RPMI8226 (cell line): ENCODE results near the gene MAD2L2.
A peak's percentile ranks its signal among the peaks of the same experiment; 100 is the strongest.

Experiments used
- DNase-seq: peaks from one replicate; pipeline ENCODE4 v3.0.0-alpha.2; 2015

Gene MAD2L2

DNA sequence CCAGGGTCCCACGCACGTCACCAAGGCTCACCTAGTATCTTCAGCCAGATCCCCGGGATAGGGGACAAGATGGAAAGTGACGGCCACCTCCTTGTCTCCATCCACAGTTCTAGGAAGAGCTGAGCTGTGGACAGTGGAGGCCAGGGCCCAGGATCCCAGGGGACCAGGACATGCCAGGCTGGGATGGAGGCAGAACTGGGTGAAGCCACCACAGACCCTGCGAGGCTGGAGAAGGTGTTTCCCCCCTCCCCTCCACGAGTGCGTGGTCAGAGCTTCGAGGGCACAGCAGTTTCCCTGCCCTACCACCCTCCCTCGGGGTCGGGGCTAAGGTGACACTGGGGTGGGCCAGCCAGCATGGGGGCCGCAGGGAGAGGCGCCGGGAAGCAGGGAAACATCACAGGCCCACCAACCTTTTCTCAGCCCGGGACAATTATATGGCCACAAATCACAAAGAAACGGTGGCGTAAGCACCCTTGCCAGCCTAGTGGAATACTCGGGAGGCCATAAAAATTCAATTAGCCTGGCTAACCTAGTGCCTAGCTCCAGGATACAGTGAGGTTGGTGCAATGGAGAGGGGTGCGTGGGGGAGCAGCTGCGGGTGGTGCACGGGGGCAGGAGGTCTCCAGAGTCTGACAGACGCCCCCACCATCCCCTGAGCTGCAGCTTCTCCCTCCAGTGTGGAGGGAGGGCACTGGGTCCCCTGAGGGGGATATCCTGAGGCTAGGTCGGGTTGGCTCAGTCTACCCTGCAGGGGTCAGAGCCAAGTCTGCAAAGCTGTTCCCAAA, 23.9 kb upstream of the MAD2L2 start:
- DNase-seq: no peak

DNA sequence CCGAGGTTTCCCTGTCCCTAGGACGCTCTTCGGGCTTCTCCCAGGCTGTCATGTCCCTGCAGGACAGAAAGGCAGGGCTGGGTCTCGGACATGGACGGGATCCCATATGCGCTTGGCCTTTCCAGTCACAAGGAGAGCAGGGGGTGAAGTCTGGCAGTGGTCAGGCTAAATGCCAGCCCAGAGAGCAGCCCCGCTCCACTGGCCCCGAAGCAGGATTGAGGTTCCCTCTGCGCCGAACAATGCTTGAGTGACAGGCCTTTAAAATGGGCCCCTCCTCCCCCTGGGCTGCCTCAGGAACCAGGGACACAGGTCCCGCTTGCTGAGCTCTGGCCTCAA, 23.2 kb upstream of the MAD2L2 start:
- DNase-seq: no peak

DNA sequence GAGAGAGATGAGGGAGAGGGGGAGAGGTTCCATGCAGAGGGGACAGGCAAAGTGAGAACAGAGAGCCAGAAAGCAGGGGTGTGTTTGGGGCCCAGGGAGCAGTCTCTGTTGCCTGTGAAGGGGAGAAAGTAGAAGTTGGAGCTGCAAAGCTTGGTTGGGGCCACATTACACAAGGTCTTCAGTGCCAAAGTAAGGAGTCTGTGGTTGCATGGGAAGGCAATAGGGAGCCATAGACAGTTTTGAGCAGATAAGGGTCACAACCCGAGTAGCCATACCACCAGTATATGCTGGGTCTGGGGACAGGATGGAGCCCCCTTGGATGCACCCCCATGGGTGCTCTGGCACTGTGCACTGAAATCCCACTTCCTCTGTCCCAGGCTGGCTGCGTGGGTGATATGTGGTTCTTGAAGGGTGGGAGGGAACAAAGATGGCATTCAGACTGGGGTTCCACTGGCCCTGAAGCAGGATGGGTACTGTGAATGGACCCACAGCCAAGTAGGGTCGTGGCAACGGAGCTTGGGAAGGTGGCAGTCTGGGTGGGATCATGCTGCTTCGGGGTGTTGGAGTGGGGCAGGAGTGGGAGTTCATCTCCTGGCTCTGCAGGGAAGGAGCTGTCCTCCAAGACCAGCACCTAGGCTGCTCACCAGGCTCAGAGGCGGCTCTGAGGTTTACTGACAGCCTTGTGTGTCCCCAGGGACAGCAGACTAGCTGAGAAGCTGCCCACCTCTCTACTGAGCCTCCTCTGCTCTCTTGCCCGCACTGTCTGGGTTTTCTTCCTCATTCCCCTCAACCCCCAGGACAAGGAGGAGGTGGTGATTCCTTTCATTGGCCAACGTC, 22.6 kb upstream of the MAD2L2 start:
- DNase-seq: no peak

DNA sequence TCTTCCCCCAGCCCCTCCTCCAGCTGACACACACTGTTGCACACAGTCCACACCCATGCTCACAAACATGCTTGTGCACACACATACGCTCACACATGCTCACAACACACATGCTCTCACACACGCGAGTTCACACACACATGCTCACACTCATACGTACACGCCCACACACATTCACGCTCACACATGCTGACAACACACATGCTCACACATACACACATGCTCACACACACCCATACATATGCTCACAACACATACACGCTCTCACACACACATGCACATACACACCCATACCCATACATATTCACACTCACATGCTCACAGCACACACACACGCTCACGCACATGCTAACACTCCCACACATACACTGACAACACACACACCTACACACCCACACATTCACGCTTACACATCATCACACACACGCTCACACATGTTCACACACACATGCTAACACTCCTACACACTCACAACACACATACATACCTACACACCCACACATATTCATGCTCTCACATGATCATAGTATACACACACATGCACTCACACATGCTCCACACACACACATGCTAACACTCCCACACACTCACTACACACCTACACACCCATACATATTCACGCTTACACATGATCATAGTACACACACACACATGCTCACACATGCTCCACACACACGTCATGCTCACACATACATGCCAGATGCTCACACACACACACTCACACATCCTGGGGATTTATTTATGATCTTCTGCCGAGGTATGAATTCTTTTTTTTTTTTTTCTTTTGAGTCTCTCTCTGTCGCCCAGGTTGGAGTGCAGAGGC, 21.2 kb upstream of the MAD2L2 start:
- DNase-seq: no peak

DNA sequence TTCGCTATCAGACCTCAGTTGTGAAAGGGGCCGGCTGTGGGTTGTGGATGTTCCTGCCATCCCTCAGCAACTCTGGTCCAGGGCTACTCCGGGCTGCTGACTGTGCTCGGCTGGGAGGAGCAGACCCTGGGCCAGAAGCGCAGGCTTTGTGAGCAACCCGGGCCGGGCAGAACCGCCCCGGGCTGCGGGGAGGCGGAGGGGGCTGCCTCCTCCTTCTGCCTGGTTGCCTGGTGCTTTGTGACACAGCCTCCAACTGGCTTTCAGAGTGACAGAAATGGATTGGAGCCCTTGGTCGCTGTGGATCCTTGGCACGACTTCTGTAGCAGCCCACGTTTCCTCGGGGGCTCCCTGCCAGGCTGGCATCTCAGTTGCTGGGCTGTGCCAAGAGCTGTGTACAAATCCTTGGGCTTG, 20.6 kb upstream of the MAD2L2 start:
- DNase-seq: no peak

DNA sequence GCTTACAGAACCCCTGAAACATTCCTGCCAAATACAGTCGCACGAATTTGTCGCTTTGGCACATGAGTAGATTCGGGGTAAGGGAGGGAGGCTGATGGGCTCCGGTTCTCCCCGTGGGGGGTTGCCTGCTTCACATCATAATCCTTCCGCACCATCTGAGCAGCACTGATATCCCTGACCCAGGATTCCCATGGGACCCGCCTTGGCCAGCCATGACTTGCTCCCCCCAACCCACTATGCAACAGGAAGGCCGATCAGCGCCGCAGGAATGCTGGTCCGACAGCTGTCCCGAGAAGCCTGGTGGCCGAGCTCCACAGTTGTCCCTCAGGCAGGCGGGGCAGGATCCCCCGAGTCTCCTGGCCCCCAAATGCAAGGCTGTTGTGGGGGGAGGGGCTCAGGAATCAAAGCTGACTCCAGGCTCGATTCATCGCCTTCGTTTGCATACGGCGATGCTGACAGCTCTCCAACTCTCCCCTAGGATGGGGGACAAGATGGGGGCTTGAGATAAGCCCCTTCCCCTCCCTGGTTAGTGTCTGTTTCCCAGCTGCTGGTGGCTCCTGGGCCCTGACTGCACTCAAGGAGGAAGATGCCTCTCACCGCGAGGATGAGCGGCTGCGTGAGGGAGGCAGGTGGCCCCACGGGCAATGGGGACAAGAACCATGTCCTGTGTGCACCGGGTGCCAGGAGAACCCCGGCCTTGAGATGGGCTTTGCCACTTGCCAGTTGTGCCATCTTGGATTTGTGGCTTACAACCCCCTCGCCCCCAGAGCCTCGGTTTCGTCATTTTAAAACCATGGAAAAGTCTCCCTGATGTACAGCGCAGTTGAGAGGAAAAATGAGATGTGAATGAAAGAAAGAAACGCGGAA, 19.9 kb upstream of the MAD2L2 start:
- no peak for DNase-seq

DNA sequence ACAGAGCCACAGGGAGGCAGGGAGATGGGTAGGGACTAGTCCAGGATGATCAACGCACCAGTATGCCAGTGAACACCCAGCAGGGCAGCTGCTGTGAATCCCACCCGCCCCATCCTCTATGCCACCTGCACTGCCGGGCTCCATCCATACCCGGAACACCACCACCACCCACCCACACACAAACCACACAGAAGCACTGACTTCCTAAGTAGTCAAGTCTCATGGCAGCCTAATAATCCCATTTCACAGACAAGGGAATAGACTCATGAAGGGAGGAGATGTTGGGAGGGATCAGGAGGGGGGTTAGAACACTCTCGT, 16.9 kb upstream of the MAD2L2 start:
- DNase-seq: no peak

DNA sequence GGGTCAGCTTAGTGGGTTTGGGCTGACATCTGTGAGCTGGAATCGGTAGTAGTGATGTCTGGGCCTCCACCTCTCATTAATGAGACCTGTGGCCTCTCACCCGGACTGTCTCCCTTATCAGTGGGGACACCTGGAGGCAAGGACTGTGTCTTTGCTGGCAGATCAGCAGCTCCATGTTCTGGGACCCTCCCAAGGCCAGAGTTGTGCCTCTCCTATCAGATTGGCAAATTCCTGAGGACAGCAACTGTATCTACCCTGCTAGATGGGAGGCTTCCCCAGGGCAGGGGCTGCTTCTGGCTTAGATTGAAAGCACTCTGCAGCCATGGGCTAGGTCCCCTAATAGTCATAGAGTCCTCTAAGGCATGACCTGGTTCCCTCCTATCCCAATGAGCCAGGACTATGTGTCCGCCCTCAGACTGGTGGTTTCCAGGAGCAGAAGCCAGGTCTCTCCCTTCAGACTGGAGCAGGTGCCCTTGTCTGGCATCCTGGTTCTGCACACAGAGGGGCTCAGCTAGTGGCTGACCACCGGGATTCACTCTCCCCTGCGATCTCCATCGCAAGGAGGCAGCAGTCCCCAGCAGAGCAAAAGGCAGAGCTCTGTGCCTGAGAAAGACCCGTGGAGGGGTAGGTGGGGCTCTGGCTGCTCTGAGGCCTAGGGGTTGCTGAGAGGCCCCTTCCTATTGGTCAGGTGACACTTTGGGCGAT, 16.4 kb upstream of the MAD2L2 start:
- no peak for DNase-seq

DNA sequence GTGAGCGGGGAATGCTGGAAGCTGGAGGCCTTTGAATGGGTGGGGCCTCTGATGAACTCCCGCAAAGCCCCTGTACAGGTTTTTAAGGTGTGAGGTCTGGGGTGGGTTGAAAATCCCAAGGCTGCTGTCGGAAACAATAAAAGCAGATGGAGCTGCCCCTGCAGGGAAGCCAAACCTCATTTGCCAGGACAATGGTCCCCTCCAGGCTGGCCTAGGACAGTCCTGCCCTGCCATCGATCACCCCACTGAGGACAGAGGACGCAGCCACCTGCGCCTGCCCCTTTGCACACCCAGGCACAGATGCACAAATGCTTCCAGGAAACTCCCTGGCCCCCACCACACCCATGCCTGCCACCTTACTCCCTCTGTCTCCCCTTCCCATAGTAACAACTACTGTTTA, 14.9 kb upstream of the MAD2L2 start:
- DNase-seq: no peak

DNA sequence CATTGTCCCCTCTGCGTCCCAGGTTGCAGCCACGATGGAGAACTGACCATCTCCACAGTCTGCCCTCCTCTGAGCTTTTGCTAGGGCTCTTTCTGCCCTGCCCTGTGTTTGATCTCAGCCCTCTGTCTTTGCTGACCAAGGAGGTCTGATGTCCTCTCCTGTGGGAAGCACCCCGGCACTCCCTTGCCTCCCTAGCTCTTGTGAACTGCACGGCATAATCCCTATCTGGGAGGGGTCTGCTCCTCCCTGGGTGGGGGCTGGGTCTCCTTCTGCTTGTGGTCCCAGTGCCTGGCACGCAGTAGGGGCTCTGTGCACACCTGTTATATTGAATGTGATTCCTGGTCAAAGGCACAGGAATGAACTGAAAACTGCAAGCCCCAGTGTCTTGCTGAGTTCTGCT, 13.0 kb upstream of the MAD2L2 start:
- DNase-seq: no peak

DNA sequence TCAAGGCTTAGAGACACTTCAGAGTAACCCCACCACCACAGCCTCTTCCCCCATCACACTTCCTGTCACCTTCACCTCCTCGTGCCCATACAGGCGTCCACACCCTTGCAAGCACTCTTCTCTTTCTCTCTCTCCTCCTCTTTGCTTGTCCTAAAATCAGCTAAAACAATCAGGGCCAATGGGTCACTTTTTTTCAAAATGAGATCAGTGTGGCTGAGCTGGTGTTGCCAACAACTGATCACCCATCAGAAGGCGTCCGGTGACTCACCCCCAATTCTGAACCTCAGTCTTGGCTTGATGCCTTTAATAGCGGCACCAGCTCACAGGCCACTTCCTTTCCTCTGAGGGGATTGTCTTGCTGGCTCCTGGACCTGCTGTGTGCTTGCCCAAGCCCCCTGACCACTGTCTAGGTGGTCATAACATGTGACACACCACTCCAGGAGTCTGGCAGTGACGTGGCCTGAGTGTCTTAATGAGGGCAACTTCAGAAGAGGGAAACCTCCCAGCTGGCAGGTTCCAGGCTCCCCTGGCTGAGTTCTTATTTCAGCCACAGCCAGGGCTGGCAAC, 12.2 kb upstream of the MAD2L2 start:
- peak; percentile 76 for DNase-seq

DNA sequence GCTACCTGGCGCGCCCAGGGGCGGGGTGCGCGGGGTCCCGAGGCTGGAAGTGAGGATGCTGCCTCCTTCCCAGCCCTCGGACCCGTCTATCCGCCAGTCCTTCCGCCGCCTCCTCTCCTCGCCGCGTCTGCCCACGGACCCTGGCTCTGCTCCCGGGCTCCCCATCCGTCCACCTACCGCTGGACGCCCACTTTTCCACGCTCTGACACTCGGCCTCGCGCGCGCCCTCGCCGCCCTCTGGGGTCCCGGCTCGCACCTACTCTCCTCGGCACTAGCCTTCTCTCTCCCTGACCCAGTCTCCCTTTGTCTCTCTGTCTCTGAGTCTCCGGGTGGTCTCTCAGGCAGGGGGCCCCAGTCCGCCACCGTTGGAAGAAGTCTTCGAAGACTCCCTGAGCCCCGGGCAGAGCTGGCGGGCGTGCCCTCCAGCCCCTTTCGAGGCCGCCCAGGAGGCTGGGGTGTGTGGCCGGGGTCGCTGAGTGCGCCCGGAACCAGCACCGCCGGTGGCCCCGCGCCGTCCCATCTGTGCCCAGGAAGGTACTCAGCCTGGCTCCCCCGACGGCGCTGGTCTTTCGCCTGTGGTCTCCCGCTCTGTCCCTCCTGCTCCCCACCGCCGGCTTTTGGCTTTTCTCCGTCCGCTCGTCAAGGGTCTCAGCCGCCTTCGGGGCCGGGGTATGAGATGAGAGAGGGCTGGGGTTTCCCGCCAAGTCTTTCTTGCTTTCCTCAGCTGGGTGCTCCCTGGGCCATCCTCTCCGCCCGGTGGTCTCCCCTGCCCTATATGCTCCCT, 11.2 kb upstream of the MAD2L2 start:
- DNase-seq: no peak

DNA sequence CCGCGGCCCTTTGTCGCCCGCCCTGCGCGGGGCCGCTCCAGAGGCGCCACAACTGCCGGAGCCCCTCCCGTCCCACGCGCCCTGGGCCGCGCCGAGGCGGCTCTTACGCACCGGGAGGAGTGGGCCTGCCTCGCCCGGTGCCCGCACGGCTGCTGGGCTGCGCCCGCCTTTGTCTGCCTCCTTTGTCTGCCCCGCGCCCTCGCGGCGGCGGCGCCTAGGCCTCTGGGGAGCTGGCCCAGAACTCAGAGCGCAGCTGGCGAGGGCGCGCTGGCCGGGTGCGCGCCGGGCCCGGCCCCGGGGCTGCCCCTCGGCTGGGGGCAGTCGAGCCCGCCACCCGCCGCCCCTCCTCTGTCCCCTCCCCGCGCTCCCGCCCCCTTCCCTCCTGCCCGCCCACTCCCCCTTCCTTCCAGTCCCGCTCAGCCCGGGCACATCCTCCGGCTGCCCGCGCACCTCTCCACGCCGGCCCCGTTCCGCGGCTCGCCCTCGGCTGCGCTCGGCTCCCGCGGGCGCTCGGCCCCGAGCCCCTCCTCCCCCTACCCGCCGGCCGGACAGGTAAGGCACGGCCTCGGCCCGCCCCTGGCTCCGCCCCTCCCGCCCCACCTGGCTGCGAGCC, 10.5 kb upstream of the MAD2L2 start, which contains the start of gene DRAXIN:
DRAXIN (plus strand) TSS at position 409 of the 613 bp plus-strand sequence. CDS start 14,549 bp downstream, outside the sequence.
- peak; percentile 24 for DNase-seq

DNA sequence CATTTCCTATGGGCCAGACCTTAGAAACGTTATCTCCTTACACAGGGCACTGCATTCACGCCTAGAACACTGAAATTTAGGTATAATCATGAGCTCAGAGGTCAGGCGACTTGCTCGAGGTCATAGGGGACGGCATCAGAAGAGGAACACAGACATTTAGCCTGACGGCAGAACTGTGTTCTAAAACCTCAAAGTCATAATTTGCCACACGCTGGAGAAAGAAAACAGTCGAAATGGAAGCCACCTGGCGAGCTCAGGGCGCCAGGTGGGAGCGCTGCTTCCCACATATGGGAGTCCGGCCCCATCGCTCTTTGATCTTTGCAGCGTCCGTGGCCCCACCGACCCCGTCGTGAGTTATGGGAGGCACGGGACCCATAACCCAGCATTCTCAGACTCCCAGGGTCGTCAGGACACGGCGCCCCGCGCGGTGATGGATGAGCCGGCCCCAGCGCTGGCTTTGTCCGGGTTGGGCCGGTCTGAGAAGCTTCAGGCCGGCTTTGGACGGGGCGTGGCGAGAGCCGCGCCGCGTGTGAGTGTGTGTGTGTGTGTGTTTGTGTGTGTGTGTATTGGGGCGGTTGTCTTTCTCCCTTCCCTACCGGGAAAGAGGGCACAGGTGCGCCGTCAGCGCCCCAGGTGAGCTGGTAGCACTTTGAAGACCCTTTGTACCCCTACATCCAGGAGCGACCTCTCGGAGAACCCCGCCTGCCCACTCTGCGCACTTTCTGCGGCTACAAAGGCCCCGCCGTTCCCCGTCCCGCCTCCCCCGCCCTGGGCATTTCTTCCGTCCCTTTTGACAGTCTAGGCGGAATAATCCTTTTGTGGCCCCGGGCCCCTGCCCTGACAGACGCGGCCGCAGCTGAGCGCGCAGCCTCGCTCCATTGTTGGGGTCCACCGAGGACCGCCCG, 9.7 kb upstream of the MAD2L2 start:
- peak; percentile 52 for DNase-seq

DNA sequence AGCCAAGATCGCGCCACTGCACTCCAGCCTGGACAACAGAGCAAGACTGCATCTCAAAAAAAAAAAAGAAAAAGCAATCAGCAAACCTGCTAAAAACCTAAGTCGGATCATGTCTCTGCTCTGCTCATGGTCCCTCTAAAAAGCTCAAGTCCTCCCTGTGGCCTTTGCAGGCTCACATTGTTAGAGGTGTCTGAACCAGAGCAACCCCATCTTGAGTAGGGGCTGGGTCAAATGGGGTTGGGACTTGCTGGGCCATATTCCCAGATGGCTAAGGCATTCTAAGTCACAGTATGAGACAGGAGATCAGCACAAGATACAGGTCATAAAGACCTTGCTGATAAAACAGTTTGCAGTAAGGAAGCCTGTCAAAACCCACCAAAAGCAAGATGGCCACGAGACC, 7.6 kb upstream of the MAD2L2 start:
- no peak for DNase-seq

DNA sequence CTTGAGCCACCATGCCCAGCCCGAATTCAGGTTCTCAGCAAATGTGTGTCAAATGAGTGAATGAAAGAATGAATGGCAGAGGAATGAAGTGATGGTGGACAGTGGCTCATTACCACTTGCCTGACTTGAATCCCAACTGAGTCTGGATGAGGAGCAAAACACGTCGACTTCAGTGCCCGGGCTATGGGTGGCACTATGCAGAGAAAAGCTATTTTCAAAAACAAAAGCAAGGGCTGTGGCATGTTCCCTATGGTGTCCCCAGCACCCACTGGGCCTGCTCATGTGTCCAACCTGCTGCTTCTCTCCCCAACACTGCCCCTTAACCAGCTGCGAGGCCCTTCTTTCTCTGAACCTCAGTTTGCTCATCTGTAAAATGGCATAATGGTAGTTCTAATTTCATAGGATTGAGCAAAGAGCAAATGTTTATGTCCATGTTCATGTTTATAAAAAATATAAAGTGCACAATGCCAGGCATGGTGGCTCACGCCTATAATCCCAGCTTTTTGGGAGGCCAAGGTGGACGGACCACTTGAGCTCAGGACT, 4.3 kb upstream of the MAD2L2 start:
- no peak for DNase-seq

DNA sequence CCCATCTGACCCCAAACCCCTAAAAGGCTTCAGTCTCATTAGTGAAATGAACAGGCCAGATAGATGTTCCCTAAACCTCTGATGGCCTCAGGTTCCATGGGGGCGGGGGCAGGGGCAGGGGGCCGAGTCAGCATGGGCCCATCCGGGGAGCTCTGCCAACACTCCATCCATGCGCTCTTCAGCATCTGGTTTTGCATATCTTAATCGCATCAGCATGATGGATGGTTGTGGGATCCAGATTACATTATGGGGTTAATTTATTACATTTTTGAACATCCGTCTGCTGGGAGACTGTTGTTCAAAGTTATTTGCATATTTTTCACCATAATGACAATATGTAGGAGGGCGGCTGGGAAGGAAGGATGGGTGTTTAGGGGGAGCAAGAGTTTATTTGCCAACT, 3.1 kb upstream of the MAD2L2 start:
- DNase-seq: no peak

DNA sequence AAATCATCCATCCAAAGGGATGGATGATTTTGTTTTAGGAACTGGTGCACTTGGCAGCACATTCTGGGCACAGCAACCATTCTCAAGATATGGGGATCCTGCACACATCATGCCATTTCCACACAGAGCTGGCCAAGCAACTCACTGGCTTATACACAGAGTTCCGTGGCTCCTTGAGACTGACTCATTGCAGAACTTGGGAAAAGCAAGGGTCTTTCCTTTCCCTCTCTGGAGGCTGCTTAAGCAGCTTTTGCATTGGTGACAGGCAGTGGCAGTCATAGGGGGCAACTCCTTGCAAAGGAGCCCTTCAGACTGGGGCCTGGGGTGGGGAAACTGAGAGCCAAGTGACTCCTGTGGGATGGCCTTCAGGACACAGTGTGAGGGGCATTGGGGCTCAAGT, 1.9 kb upstream of the MAD2L2 start:
- DNase-seq: no peak

DNA sequence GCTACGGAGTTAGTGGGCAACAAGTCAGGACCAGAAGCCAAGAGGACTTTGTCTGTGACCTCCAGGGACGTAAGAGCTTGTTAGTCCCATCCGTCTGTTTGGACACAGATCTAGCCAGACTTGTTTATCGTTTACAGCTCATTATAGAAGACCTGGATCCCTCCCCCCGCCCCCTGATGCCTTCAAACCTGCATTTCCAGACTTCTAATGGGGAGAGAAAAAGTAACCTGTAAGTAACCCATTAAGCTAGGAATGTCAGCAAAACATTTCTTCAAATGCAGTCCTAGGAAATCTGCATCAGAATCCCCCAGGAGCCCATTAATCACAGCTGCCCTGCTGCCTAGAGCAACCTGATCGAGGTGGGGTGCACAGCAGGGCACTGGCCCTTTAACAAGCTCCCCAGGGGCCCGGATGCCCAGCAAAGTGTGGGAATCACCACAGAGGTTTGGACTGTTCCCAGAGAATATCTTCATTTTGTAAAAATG, 1.4 kb upstream of the MAD2L2 start:
- DNase-seq: no peak
